ENCODE data around the gene QKI.

The QKI gene

GRCh38 chr6:163539101-163539762 is 124.7 kb downstream of the QKI start:
- DNase-seq, result no peak

GRCh38 chr6:163543321-163543720 is 128.8 kb downstream of the QKI start:
- no peak for DNase-seq

- no peak for DNase-seq
Observed at GRCh38 chr6:163545370-163545769, 130.9 kb downstream of the QKI start.

- no peak for DNase-seq
Observed at GRCh38 chr6:163547287-163547686, 132.8 kb downstream of the QKI start.

GRCh38 chr6:163548624-163549023 is 134.1 kb downstream of the QKI start:
- DNase-seq, result no peak

- no peak for DNase-seq
Observed at GRCh38 chr6:163554032-163554431, 139.5 kb downstream of the QKI start.

GRCh38 chr6:163554663-163555062 is 140.1 kb downstream of the QKI start:
- peak; percentile 40 for DNase-seq

GRCh38 chr6:163559661-163560060 is 145.1 kb downstream of the QKI start:
- DNase-seq, result no peak

- DNase-seq, result no peak
Observed at GRCh38 chr6:163563318-163563717, 148.8 kb downstream of the QKI start.

GRCh38 chr6:163564534-163564933 is 150.0 kb downstream of the QKI start:
- no peak for DNase-seq

GRCh38 chr6:163565140-163565539 is 150.6 kb downstream of the QKI start:
- peak; percentile 22 for DNase-seq

- DNase-seq, result no peak
Observed at GRCh38 chr6:163566056-163566455, 151.5 kb downstream of the QKI start.

- DNase-seq, result no peak
Observed at GRCh38 chr6:163568275-163568674, 153.8 kb downstream of the QKI start.

- no peak for DNase-seq
Observed at GRCh38 chr6:163570579-163571231, 156.2 kb downstream of the QKI start.

- no peak for DNase-seq
Observed at GRCh38 chr6:163571730-163572129, 157.2 kb downstream of the QKI start.

- no peak for DNase-seq
Observed at GRCh38 chr6:163572612-163573011, 158.1 kb downstream of the QKI start.

GRCh38 chr6:163573503-163574179 is 159.1 kb downstream of the QKI start:
- no peak for DNase-seq

GRCh38 chr6:163576114-163576513 is 161.6 kb downstream of the QKI start:
- DNase-seq, result no peak

- no peak for DNase-seq
Observed at GRCh38 chr6:163577404-163577803, 162.9 kb downstream of the QKI start.

- peak; percentile 8 for DNase-seq
Observed at GRCh38 chr6:163579111-163579879, 164.8 kb downstream of the QKI start.

- peak; percentile 31 for DNase-seq
Observed at GRCh38 chr6:163579880-163580295, 165.4 kb downstream of the QKI start.

- no peak for DNase-seq
Observed at GRCh38 chr6:163580311-163581030, 166.0 kb downstream of the QKI start.

GRCh38 chr6:163583558-163583957 is 169.0 kb downstream of the QKI start:
- peak; percentile 6 for DNase-seq

Data from fibroblast of upper back skin (primary cell).